Breast epithelium (tissue), 4 donors: Measurements from ENCODE around the gene CFAP100. TPM values are rescaled to one million over a fixed set of nuclear protein-coding genes. Genes with fewer than 3 reads are reported as not detected.

Experiments
- DNase-seq, 2 donors: peaks; one replicate each; pipeline ENCODE4 v3.0.0-alpha.2; 2019; ENCODE audit warnings: low spot score in 2 of 2
- H3K27ac ChIP-seq, 2 donors: fragments of 200-600 bp; sonication (generic) in 1 of 2; one replicate each; pipeline ENCODE4 v1.5.1; 2016 to 2019; ENCODE audit warnings: mild to moderate bottlenecking in 1 of 2
- H3K27me3 ChIP-seq, 2 donors: fragments of 200-600 bp; sonication (generic) in 1 of 2; one replicate each; pipeline versions ENCODE4 v1.5.1 to v1.6.0; 2017 to 2019; ENCODE audit warnings: control low read depth in 1 of 2, mild to moderate bottlenecking in 1 of 2
- H3K36me3 ChIP-seq: fragments of 200-600 bp; one replicate; pipeline ENCODE4 v1.5.1; 2019
- H3K4me1 ChIP-seq, 2 donors: fragments of 200-600 bp; sonication (generic); one replicate each; pipeline ENCODE4 v1.5.1; 2016 to 2019; ENCODE audit warnings: control low read depth in 1 of 2
- H3K4me3 ChIP-seq, 3 donors: fragments of 200-600 bp; sonication (generic); 1 replicate in 2 of 3; 2 replicates in 1 of 3; pipeline ENCODE4 v1.5.1; 2016 to 2019; ENCODE audit warnings: mild to moderate bottlenecking in 3 of 3, moderate library complexity in 2 of 3
- H3K9me3 ChIP-seq, 2 donors: fragments of 200-600 bp; sonication (generic) in 1 of 2; one replicate each; pipeline ENCODE4 v1.5.1; 2016 to 2019; ENCODE audit warnings: control low read depth in 1 of 2
- POLR2A ChIP-seq: fragments of 450-650 bp; IDR thresholded peaks from one replicate; pipeline ENCODE4 v1.6.1; 2016; ENCODE audit warnings: antibody characterized with exemption, mild to moderate bottlenecking, moderate library complexity
- POLR2AphosphoS5 ChIP-seq, 3 donors: sonication (generic); formaldehyde crosslinking; IDR thresholded peaks; one replicate each; pipeline ENCODE4 v1.6.1; 2017; ENCODE audit warnings: antibody characterized with exemption in 3 of 3
- intact Hi-C: fragments of 100-400 bp; cut with DNase I; formaldehyde crosslinking; loops from one replicate; pipeline ENCODE4 v1.15.1; 2023; ENCODE audit warnings: low total_unique reads
- total RNA-seq, 3 donors: library from RNA; depleted of rRNA; stranded (reverse); fragments of >200 nt; gene quantifications; one replicate each; pipeline ENCODE4 v1.1.0, GENCODE V29; 2016
- TF ChIP-seq, protein P1 (sequence below), 3 donors: fragments of 450-650 bp; IDR thresholded peaks; one replicate each; pipeline ENCODE4 v1.5.1; 2016 to 2017; ENCODE audit warnings: antibody characterized with exemption in 3 of 3, mild to moderate bottlenecking in 3 of 3, moderate library complexity in 3 of 3

The CFAP100 gene
- total RNA-seq, 3 donors from 2014 or later: not detected

DNA sequence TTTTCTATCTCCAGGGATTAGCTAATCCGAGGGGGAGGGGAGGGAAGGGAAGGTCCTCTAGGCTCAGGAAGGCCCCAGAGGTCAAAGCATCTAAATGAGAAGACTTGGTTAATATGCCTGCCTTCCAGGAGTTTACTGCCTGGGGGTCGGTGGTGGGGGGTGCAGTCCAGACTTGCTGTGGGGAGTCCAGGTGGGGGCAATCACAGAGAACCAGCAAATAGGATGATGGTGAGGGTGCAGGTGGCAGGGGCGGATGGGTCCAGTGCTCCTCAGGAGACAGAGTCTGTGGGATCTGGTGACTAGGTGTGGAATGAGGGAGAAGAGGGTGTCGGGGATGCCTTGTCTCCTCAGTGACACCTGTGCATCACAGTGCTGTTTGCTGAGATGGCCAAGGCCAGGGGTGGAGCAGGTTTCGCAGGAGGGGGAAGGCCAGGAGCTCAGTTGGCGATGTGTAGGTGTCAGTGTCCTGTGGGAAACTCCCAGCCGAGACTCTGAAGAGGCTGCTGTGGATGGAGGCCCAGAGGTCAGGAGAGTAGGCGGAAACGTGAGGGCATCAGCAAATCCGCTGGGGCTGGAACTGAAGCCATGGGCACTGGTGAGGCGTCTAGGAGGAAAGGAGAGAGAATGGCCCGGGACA, 8.1 kb downstream of the CFAP100 start:
- Histone ChIP-seq H3K27ac (no peak overlapping the region), H3K27me3 (peaks cover 0 to 7% of the 10 kb centered on the region in 2 donors), H3K36me3 (no peaks in the 10 kb centered on the region), H3K9me3 (peaks cover 0 to 3% of the 10 kb centered on the region in 2 donors), H3K4me1 (no peaks in the 10 kb centered on the region), H3K4me3 (no peak overlapping the region)
- peak in 1 of 2 donors; percentile 50 for DNase-seq
- TF ChIP-seq, protein P1, sequence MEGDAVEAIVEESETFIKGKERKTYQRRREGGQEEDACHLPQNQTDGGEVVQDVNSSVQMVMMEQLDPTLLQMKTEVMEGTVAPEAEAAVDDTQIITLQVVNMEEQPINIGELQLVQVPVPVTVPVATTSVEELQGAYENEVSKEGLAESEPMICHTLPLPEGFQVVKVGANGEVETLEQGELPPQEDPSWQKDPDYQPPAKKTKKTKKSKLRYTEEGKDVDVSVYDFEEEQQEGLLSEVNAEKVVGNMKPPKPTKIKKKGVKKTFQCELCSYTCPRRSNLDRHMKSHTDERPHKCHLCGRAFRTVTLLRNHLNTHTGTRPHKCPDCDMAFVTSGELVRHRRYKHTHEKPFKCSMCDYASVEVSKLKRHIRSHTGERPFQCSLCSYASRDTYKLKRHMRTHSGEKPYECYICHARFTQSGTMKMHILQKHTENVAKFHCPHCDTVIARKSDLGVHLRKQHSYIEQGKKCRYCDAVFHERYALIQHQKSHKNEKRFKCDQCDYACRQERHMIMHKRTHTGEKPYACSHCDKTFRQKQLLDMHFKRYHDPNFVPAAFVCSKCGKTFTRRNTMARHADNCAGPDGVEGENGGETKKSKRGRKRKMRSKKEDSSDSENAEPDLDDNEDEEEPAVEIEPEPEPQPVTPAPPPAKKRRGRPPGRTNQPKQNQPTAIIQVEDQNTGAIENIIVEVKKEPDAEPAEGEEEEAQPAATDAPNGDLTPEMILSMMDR (IDR thresholded peaks at IDR 0.05): no peak
- TF ChIP-seq POLR2AphosphoS5 (IDR thresholded peaks at IDR 0.05) (no peak), POLR2A (no peak)
- intact Hi-C loops: no loop called here

- DNase-seq: no peak
- TF ChIP-seq POLR2AphosphoS5 (IDR thresholded peaks at IDR 0.05) (no peak), POLR2A (no peak)
- TF ChIP-seq, protein P1 (IDR thresholded peaks at IDR 0.05): no peak
- Histone ChIP-seq H3K36me3 (no peaks in the 10 kb centered on the region), H3K27me3 (peaks cover 0 to 7% of the 10 kb centered on the region in 2 donors), H3K4me1 (no peaks in the 10 kb centered on the region), H3K9me3 (peaks cover 0 to 3% of the 10 kb centered on the region in 2 donors), H3K27ac (no peak overlapping the region), H3K4me3 (no peak overlapping the region)
- intact Hi-C loops: no loop called here
Observed at GRCh38 chr3:126406389-126407296, 11.9 kb downstream of the CFAP100 start.

DNA sequence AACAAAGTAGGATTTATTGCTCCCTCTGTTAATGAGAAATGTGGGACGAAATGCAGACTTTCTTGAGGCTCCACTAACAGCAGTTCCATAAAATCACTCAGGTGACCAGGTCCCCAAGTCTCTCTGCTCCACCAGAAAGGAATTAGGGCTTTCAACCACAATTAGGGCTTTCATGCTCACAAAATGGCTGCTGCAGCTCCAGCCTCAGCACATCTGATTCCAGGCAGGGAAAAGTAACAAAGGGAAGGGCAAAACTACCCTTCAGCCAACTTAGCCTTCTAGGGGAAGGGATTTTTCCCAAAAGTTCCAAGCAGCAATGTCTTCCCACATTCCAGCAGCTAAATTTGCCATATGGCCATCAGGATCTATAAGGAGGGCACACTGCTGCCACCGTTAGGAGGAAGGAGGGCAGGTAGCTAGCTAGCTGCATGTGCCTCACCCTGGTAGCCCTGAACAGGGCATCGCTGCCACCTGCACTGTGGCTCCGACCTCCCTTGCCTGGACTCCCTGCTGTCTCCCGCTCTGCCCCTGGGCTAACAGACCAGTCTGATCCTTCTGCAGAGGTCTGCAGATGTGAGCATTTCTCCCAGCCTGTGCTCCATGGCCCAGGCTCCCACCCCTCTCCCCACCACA, 12.8 kb downstream of the CFAP100 start:
- no peak for DNase-seq
- peaks cover 0 to 3% of the 10 kb centered on the region in 2 donors for H3K9me3 ChIP-seq
- intact Hi-C loops: no loop called here
- H3K36me3 ChIP-seq: no peaks in the 10 kb centered on the region
- no peaks in the 10 kb centered on the region for H3K4me1 ChIP-seq
- H3K27ac ChIP-seq: no peak overlapping the region
- no peak overlapping the region for H3K4me3 ChIP-seq
- TF ChIP-seq POLR2A (no peak), POLR2AphosphoS5 (IDR thresholded peaks at IDR 0.05) (no peak)
- TF ChIP-seq, protein P1 (IDR thresholded peaks at IDR 0.05): no peak
- H3K27me3 ChIP-seq: peaks cover 0 to 7% of the 10 kb centered on the region in 2 donors

- intact Hi-C loops: no loop called here
- H3K4me3 ChIP-seq: no peak overlapping the region
- peaks cover 0 to 3% of the 10 kb centered on the region in 2 donors for H3K9me3 ChIP-seq
- TF ChIP-seq POLR2A (no peak), POLR2AphosphoS5 (IDR thresholded peaks at IDR 0.05) (no peak)
- TF ChIP-seq, protein P1 (IDR thresholded peaks at IDR 0.05): no peak
- no peaks in the 10 kb centered on the region for H3K36me3 ChIP-seq
- no peak overlapping the region for H3K27ac ChIP-seq
- H3K27me3 ChIP-seq: peaks cover 0 to 7% of the 10 kb centered on the region in 2 donors
- H3K4me1 ChIP-seq: no peaks in the 10 kb centered on the region
- no peak for DNase-seq
Observed at GRCh38 chr3:126408099-126408498, 13.4 kb downstream of the CFAP100 start.
